Fibroblast of lung (primary cell): ENCODE data around the gene TMEM269.

ENCODE experiments used
- EZH2 ChIP-seq: IDR thresholded peaks from 2 replicates; pipeline ENCODE4 v1.5.1; 2012; ENCODE audit warnings: low read length, control low read depth, mild to moderate bottlenecking; ENCODE audit errors: missing control alignments
- TF ChIP-seq, protein P1 (sequence below), 2 donors: IDR thresholded peaks in 1 of 2; conservative IDR thresholded peaks in 1 of 2; 1 replicate in 1 of 2; 2 replicates in 1 of 2; pipeline ENCODE4 v1.5.1; 2011 to 2012; ENCODE audit warnings: low read length in 2 of 2, control low read depth in 1 of 2, inconsistent platforms in 1 of 2, low read depth in 1 of 2, mild to moderate bottlenecking in 1 of 2

DNA sequence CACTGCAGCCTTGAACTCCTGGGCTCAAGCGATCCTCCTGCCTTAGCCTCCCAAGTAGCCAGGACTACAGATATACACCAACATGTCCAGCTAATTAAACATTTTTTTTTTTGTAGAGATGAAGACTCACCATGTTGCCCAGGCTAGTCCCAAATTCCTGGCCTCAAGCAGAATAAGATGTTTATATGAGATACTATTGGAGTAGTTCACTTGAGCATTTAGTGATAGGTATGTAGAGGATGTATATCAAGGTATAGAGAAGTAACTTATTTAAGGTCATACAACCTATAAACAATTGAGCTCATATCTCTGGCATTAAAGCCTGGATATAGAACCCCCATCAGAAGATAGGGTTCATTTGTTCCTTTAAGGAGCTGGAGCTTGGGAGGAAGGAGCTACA, 4.6 kb upstream of the TMEM269 start:
- TF ChIP-seq, protein P1, sequence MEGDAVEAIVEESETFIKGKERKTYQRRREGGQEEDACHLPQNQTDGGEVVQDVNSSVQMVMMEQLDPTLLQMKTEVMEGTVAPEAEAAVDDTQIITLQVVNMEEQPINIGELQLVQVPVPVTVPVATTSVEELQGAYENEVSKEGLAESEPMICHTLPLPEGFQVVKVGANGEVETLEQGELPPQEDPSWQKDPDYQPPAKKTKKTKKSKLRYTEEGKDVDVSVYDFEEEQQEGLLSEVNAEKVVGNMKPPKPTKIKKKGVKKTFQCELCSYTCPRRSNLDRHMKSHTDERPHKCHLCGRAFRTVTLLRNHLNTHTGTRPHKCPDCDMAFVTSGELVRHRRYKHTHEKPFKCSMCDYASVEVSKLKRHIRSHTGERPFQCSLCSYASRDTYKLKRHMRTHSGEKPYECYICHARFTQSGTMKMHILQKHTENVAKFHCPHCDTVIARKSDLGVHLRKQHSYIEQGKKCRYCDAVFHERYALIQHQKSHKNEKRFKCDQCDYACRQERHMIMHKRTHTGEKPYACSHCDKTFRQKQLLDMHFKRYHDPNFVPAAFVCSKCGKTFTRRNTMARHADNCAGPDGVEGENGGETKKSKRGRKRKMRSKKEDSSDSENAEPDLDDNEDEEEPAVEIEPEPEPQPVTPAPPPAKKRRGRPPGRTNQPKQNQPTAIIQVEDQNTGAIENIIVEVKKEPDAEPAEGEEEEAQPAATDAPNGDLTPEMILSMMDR (conservative IDR thresholded peaks at IDR 0.05 in 1 of 2, IDR thresholded peaks at IDR 0.05 in 1 of 2; ENCODE audit: low read depth in 1 of 2, low read length in 2 of 2) = no peak
- TF ChIP-seq EZH2 = no peak
